Calu3 (cell line): Measurements from ENCODE around the gene MBL2. TPM values are rescaled to one million over a fixed set of nuclear protein-coding genes. Genes with fewer than 3 reads are reported as not detected.

Source experiments
- Bru-seq: library from RNA; stranded (reverse); fragments of 400-500 nt; gene quantifications from one replicate; lab custom pipeline; 2021; lab: Mats Ljungman, UMichigan
- BruChase-seq, 2 experiments: library from RNA; stranded (reverse); fragments of 400-500 nt; gene quantifications; one replicate each; lab custom pipeline; 2021; lab: Mats Ljungman, UMichigan
- BruUV-seq: library from RNA; stranded (reverse); fragments of 400-500 nt; replicated peaks from 2 replicates; lab custom pipeline; 2021; lab: Mats Ljungman, UMichigan
- CTCF ChIA-PET: fragments of 300-600 bp; sonication (Branson Sonifier 250); formaldehyde crosslinking; loops from one replicate; lab custom pipeline; 2022; ENCODE audit warnings: antibody characterized with exemption; lab: Charles Lee
- DNase-seq: peaks from one replicate; pipeline ENCODE4 v3.0.0; 2022
- H3K27ac Mint-ChIP-seq: one replicate; pipeline ENCODE4 v1.8.0; 2022; ENCODE audit warnings: mixed read lengths; ENCODE audit not compliant: unreplicated experiment
- H3K27me3 Mint-ChIP-seq: one replicate; pipeline ENCODE4 v1.8.0; 2022; ENCODE audit warnings: mixed read lengths; ENCODE audit not compliant: unreplicated experiment
- H3K36me3 Mint-ChIP-seq: one replicate; pipeline ENCODE4 v1.8.0; 2022; ENCODE audit warnings: mild to moderate bottlenecking, moderate library complexity, mixed read lengths; ENCODE audit not compliant: insufficient read depth, unreplicated experiment
- H3K4me1 Mint-ChIP-seq: one replicate; pipeline ENCODE4 v1.8.0; 2022; ENCODE audit warnings: mild to moderate bottlenecking, low read depth, mixed read lengths; ENCODE audit not compliant: unreplicated experiment
- H3K4me3 Mint-ChIP-seq: one replicate; pipeline ENCODE4 v1.8.0; 2022; ENCODE audit warnings: mild to moderate bottlenecking, low read depth, moderate library complexity, mixed read lengths; ENCODE audit not compliant: unreplicated experiment
- H3K9me3 Mint-ChIP-seq: one replicate; pipeline ENCODE4 v1.8.0; 2022; ENCODE audit warnings: low read depth, mixed read lengths; ENCODE audit not compliant: unreplicated experiment
- CTCF ChIP-seq: fragments of 200-600 bp; IDR thresholded peaks from one replicate; pipeline ENCODE4 v1.8.0; 2022; ENCODE audit warnings: antibody characterized with exemption; ENCODE audit not compliant: unreplicated experiment
- intact Hi-C: fragments of 100-400 bp; cut with micrococcal nuclease; formaldehyde crosslinking; loops from one replicate; pipeline ENCODE4 v1.10.0; 2022; ENCODE audit not compliant: unreplicated experiment
- long read RNA-seq: library from polyadenylated mRNA; stranded (forward); transcript quantifications from one replicate; pipeline ENCODE4 v2.0.0, GENCODE V29; 2022
- total RNA-seq: library from RNA; stranded (reverse); gene quantifications from 2 replicates; pipeline ENCODE4 v1.2.3, GENCODE V29; 2022

Gene MBL2
- total RNA-seq (not detected in 2 replicates), Bru-seq, nascent RNA (not detected), BruChase-seq, experiment 1, labeled RNA remaining after a 6-hour chase (not detected), BruChase-seq, experiment 2, labeled RNA remaining after a 2-hour chase (not detected)
- long read RNA-seq = 0 reads

DNA sequence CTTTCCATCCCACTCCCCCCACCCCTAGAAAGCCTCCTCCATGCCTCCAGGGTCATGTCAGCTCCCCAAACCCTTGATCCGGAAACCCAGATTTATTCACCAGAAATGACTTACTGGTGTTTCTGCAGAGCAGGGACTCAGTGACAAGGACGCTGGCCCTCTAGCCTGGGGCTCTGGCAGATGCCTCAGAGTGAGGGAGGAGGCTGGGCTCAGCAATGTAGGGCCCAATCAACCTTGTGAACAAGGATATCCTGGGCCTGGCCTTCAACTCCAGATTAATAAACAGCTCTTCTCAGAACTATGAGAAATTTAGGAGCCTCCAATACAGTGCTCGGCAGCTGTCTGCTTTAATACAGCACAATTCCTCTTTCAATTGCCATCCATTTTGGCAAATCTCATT lies at the start of gene MBL2:
TSS of gene MBL2 (minus strand) at position 162 of the 400 bp plus-strand sequence. CDS start 1,149 bp downstream, outside the sequence.
- H3K9me3 Mint-ChIP-seq = no peaks in the 10 kb centered on the region
- CTCF ChIA-PET = no interaction called here
- no peak for TF ChIP-seq CTCF
- no peaks in the 10 kb centered on the region for H3K4me1 Mint-ChIP-seq
- H3K4me3 Mint-ChIP-seq = no peak within 1 kb of the TSS
- no peaks in the 10 kb centered on the region for H3K27me3 Mint-ChIP-seq
- intact Hi-C loops = no loop called here
- BruUV-seq = no TSS peak
- H3K27ac Mint-ChIP-seq = no peak within 1 kb of the TSS
- no peaks in the 10 kb centered on the region for H3K36me3 Mint-ChIP-seq
- no peak for DNase-seq

DNA sequence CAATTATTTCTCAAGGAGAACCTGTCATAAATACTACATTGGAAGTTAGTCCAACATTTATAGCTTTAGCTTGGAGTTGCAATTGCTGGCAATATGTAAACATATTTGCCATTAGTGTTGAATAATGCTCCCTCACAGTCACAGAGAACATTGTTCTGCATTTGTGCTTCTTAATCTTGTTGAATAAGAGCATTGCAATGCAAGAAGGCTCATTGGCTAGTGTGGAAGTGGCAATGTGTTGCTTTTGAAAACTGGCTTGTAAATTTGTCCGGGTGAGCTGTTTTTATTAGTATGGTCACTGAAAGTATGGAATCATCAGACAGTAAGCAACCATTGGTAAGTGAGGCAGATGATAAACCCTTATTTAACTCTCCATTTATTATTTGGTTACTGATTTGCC lies 47.7 kb upstream of the MBL2 start:
- CTCF ChIA-PET = no interaction called here
- no peak overlapping the region for H3K27ac Mint-ChIP-seq
- BruUV-seq = no TSS peak
- TF ChIP-seq CTCF = no peak
- no peaks in the 10 kb centered on the region for H3K4me1 Mint-ChIP-seq
- intact Hi-C loops = loop anchor here (10.0 kb wide), 1 partner anchor 394 kb away; no protein-coding TSS in a partner anchor
- no peak for DNase-seq
- H3K27me3 Mint-ChIP-seq = no peaks in the 10 kb centered on the region
- no peak overlapping the region for H3K4me3 Mint-ChIP-seq
- H3K36me3 Mint-ChIP-seq = no peaks in the 10 kb centered on the region
- H3K9me3 Mint-ChIP-seq = no peaks in the 10 kb centered on the region

DNA sequence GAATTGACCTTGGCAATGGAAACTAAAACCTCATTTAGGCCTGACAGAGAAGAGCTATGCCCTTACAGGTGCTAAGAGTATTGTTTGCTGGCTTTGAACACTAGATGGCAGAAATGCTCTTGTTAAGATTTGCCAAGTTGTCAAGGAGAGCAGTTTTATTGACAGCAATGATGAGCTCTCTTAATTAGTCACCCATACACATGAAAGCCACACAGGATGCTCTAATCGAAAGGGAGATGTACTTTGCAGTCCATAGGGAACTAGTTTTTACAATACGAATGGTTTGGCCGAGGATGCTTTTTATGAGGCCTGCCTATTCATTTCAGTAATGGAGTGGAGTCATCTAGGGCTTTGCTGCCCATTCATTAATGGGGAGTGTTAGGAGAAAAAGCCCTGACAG lies 45.4 kb upstream of the MBL2 start:
- TF ChIP-seq CTCF = peak; percentile 29
- BruUV-seq = no TSS peak
- CTCF ChIA-PET = interaction anchor here (0.7 to 2.0 kb wide), 8 partner anchors 10 to 134 kb away, joined by 3 to 16 read pairs (median 4); no protein-coding TSS in a partner anchor
- no peaks in the 10 kb centered on the region for H3K36me3 Mint-ChIP-seq
- intact Hi-C loops = loop anchor here (2.0 to 10.0 kb wide), 5 partner anchors 67 to 1587 kb away; no protein-coding TSS in a partner anchor
- H3K27me3 Mint-ChIP-seq = no peaks in the 10 kb centered on the region
- no peak overlapping the region for H3K4me3 Mint-ChIP-seq
- DNase-seq = peak; percentile 30
- H3K9me3 Mint-ChIP-seq = no peaks in the 10 kb centered on the region
- no peaks in the 10 kb centered on the region for H3K4me1 Mint-ChIP-seq
- no peak overlapping the region for H3K27ac Mint-ChIP-seq

GRCh38 chr10:52814506-52814905 lies 41.9 kb upstream of the MBL2 start:
- BruUV-seq = no TSS peak
- intact Hi-C loops = loop anchor here (10.0 kb wide), 2 partner anchors 1030 to 1590 kb away; no protein-coding TSS in a partner anchor
- TF ChIP-seq CTCF = no peak
- Mint-ChIP-seq H3K27me3 (no peaks in the 10 kb centered on the region), H3K4me3 (no peak overlapping the region), H3K27ac (no peak overlapping the region), H3K36me3 (no peaks in the 10 kb centered on the region), H3K4me1 (no peaks in the 10 kb centered on the region), H3K9me3 (no peaks in the 10 kb centered on the region)
- CTCF ChIA-PET = no interaction called here
- DNase-seq = no peak
